HUDEP-2 (cell line): ENCODE data around the gene EPN1.
A peak's percentile ranks its signal among the peaks of the same experiment; 100 is the strongest.

Source experiments
- DNase-seq, 76 experiments: peaks; one replicate each; lab custom pipeline; 2025; ENCODE audit not compliant: unreplicated experiment in 76 of 76; lab: John Stamatoyannopoulos, UW

The EPN1 gene

DNA sequence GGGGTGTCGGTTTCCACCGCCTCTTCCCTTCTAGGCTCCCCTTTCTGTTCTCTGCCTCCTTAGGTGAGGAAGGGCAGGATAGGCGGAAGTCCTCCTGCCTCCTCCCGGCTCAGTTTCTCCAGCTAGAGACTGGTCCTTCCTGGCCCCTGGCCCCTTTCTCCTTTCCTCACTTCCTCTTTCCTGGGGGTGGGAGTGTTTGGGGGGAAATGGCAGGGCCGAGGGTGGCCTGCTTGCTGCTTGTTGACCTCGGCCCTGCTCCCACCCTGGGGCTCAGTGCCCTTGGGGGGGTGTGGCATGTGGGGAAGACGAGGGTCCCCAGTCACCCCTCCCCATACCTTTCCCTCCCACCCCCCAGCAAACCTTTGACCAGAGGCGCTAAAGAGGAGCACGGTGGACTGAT, 15.2 kb upstream of the EPN1 start:
- DNase-seq, result no peak

GRCh38 chr19:55660404-55660803, 14.6 kb upstream of the EPN1 start:
- no peak for DNase-seq

GRCh38 chr19:55660991-55661390, 14.0 kb upstream of the EPN1 start:
- DNase-seq, result no peak

DNA sequence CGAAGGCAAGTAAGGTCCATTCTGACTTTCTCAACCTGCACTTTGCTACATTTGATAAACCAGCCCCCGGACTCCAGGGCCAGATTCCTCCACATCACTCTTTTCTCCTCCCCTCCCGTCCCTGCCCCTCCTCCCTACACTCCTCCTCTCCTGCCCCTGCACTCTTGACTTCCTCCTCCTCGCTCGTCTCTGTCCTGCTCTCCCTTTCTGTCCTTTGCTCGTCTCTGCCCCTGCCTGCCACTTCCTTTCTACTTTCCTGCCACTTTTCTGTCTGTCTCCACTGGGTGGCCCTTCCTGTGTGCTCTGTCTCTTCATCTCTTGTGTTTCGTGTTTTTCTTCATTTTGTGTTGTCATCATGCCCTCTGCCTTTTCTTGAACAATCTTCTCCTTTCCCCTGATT, 13.2 kb upstream of the EPN1 start:
- no peak for DNase-seq

- DNase-seq, result no peak
These were observed 11.0 kb upstream of the EPN1 start for GRCh38 chr19:55663846-55664536.

- no peak for DNase-seq
These were observed 8.6 kb upstream of the EPN1 start for GRCh38 chr19:55666343-55667005.

- no peak for DNase-seq
These were observed 8.0 kb upstream of the EPN1 start for GRCh38 chr19:55667006-55667381.

- no peak for DNase-seq
These were observed 7.5 kb upstream of the EPN1 start for GRCh38 chr19:55667511-55667910.

DNA sequence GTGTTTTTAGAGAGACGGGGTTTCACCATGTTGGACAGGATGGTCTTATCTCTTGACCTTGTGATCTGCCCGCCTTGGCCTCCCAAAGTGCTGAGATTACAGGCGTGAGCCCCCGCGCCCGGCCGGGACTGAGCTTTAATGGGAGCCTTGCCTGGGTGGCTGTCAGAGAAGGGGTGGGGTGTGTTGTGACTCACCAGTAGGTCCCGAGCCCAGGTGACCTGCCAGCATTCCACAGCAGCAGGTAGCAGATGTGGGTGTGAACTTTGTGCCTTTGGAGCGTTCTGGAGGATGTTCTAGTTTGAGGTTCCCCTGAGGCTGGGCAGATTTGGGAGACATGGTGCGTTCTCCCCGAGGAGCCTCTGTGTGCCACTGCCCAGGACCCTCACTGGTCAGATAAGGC, 7.1 kb upstream of the EPN1 start:
- no peak for DNase-seq

- DNase-seq, result no peak
These were observed 6.2 kb upstream of the EPN1 start for GRCh38 chr19:55668603-55669348.

DNA sequence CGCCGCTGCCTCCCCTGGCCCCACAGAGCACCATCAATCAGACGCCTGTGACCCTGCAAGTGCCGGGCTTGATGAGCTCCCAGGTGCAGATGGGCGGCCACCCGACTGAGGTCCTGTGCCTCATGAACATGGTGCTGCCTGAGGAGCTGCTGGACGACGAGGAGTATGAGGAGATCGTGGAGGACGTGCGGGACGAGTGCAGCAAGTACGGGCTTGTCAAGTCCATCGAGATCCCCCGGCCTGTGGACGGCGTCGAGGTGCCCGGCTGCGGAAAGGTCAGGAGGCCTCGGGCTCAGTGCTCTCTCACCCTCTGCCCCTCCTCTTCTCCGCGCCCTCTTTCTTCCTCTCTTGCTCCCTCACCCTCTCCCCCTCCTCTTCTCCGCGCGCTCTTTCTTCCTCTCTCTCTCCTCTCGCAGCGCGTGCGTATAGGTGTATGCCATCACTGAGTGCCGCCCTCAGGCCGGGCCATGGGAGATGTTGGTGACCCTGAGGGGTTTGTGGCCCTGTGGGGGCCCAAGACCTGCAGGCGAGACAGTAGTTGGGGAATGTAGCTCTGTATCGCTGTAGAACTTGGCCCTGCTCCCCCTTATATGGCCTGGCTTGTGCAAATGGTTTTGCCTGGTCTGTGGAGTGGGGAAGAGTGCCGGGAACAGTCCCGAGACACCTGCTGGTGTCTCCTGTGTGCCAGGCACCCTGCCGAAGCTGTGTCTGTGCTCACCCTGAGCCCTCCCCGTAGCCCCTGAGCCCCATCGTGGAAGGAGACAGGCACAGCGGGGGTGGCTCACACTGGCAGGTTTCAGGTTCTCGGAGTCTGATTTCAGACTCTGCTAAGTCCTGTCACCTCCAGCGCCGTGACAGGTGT, 5.4 kb upstream of the EPN1 start:
- DNase-seq, result no peak

GRCh38 chr19:55670280-55671053, 4.6 kb upstream of the EPN1 start:
- DNase-seq, result no peak

GRCh38 chr19:55671054-55671378, 4.0 kb upstream of the EPN1 start:
- DNase-seq, result no peak

- DNase-seq, result peak in 1 of 76 experiments; percentile 18
These were observed 2.6 kb upstream of the EPN1 start for GRCh38 chr19:55672418-55672817.

GRCh38 chr19:55673465-55673864, 1.6 kb upstream of the EPN1 start:
- DNase-seq, result peak in 5 of 76 experiments; percentile 9 to 29 (median 20)

DNA sequence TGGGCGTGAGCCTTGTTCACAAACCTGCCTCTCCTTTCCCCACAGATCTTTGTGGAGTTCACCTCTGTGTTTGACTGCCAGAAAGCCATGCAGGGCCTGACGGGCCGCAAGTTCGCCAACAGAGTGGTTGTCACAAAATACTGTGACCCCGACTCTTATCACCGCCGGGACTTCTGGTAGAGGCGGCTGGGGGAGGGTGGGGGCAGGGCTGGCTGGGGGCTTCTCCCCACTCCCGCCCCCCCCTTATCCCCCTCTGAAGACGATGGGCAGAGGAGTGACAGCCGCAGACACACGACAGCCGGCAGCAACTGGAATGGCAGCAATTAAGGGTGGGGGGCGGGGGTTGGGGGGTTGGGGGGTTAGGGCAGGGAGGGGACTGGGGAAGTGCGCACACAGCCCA, 1.1 kb upstream of the EPN1 start:
- DNase-seq, result no peak

DNA sequence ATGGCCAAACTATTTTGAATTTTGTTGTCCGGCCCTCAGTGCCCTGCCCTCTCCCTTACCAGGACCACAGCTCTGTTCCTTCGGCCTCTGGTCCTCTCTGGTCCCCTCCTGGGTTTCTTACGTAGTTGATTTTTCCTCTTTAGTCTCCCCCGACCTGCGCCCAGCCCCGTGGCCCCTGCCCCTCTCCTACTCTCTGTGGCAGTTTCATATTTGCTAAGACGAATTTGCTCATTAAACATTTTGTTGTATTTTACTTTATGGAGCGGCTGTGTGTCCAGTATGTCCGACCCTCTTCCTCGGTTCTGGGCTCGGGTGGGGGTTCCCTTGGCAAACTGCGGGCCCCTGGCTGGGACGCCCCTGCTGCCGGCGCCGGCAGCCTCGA, 576 bp upstream of the EPN1 start:
- no peak for DNase-seq

DNA sequence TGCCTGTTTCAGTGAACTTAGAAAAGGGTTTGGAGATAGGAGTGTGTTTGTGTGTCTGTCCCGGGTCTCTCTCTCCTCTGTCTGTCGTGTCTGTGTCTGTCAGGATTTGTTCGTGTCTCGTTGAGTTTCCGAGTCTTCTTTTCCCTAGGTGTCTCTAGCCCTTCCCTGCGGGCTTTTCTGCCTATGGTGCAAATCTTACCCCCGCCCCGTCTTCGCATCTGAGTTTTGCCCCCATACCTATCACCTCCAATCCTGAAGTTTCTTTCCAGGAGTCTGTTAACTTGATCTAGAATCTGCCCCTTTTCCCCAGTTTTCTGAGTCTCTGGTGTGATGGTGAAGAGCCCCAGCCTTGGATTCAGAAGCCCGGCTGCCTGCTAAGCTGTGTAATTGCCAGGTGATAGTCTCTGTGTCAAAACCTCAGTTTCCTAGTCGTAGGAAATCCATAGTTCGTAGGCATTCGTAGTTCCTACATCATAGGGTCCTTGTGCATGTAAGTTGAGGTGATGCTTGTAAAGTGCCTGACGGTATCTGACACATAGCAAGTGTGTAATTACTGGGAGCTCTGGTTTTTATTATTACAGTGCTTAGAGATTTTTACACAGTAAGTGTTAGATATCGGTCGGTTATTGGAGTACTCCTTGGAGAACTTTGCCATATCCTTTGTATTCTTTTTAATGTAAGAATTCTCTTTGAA, 782 bp downstream of the EPN1 start:
- peak in 1 of 76 experiments; percentile 29 for DNase-seq

GRCh38 chr19:55676383-55676782, 1.4 kb downstream of the EPN1 start:
- peak in 71 of 76 experiments; percentile 29 to 86 (median 64) for DNase-seq
